OCI-LY3 (cell line): ENCODE data around the gene CEP78.

Experiments
- H2AFZ ChIP-seq: fragments of 200-600, 300-600 bp; shearing (Covaris generic); 2 replicates; pipeline ENCODE4 v1.6.0; 2014; ENCODE audit warnings: antibody characterized with exemption, low read depth, low read length
- H3K27ac ChIP-seq: fragments of 200-600, 300-600 bp; sonication (generic); 2 replicates; pipeline ENCODE4 v1.5.1; 2014; ENCODE audit warnings: mild to moderate bottlenecking, low read length, moderate library complexity, mixed read lengths
- H3K27me3 ChIP-seq: fragments of 200-600, 300-600 bp; sonication (generic); 2 replicates; pipeline ENCODE4 v1.6.1; 2014; ENCODE audit warnings: low read depth, low read length, mixed read lengths
- H3K36me3 ChIP-seq: fragments of 200-600, 300-600 bp; sonication (generic); replicated peaks from 2 replicates; pipeline ENCODE3; 2014; ENCODE audit warnings: low read depth, low read length, mixed read lengths
- H3K4me1 ChIP-seq: fragments of 300-600, 200-600 bp; sonication (generic); 2 replicates; pipeline ENCODE4 v1.6.1; 2014; ENCODE audit warnings: low read length, mixed read lengths
- H3K4me2 ChIP-seq: fragments of 200-600, 300-600 bp; sonication (generic); 2 replicates; pipeline ENCODE4 v1.6.1; 2014; ENCODE audit warnings: low read length, mixed read lengths
- H3K4me3 ChIP-seq: fragments of 300-600, 200-600 bp; sonication (generic); 2 replicates; pipeline ENCODE4 v1.5.1; 2014; ENCODE audit warnings: antibody characterized with exemption, mild to moderate bottlenecking, low read length, moderate library complexity
- H3K79me2 ChIP-seq: fragments of 300-600, 200-600 bp; shearing (Covaris generic); 2 replicates; pipeline ENCODE4 v1.6.1; 2014; ENCODE audit warnings: mild to moderate bottlenecking, low read length, mixed read lengths
- H3K9ac ChIP-seq: fragments of 300-600, 200-600 bp; shearing (Covaris generic); 2 replicates; pipeline ENCODE4 v1.6.0; 2014; ENCODE audit warnings: mild to moderate bottlenecking, low read length, moderate library complexity
- H3K9me3 ChIP-seq: fragments of 200-600, 300-600 bp; shearing (Covaris generic); 2 replicates; pipeline ENCODE4 v1.6.1; 2014; ENCODE audit warnings: low read length, mixed read lengths; ENCODE audit not compliant: insufficient read depth
- H4K20me1 ChIP-seq: fragments of 200-600, 300-600 bp; sonication (generic); 2 replicates; pipeline ENCODE4 v1.6.1; 2016; ENCODE audit warnings: low read length, mixed read lengths; ENCODE audit not compliant: insufficient read depth
- EZH2phosphoT487 ChIP-seq: fragments of 200-600 bp; shearing (Covaris generic); IDR thresholded peaks from 2 replicates; pipeline ENCODE4 v1.6.1; 2018; ENCODE audit warnings: antibody characterized with exemption, mixed run types, low read depth
- TF ChIP-seq, protein P1 (sequence below): fragments of 200-600, 300-600 bp; sonication (generic); IDR thresholded peaks from 2 replicates; pipeline ENCODE4 v1.5.1; 2014; ENCODE audit warnings: antibody characterized with exemption, low read length, low read depth

CEP78 gene

DNA sequence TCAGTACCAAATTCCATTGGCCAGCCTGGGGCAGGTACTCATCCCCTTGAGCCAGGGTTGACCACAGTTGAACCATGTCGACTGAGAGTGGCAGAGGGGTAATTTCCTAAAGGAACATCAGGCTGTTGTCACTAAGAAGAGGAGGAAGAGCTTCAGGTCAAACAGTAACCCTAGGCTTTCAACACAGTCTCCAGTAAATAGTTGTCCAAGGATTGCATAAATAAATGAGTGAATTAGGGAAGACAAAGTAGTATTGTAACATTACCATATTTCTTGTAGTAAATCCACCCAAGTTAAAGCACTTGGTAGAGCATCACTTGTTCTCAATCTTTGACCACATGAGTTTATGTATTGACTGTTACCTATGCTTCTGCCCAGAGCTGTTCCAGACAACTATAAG, 68.5 kb downstream of the CEP78 start:
- no peaks in the 10 kb centered on the region for H3K4me1 ChIP-seq

DNA sequence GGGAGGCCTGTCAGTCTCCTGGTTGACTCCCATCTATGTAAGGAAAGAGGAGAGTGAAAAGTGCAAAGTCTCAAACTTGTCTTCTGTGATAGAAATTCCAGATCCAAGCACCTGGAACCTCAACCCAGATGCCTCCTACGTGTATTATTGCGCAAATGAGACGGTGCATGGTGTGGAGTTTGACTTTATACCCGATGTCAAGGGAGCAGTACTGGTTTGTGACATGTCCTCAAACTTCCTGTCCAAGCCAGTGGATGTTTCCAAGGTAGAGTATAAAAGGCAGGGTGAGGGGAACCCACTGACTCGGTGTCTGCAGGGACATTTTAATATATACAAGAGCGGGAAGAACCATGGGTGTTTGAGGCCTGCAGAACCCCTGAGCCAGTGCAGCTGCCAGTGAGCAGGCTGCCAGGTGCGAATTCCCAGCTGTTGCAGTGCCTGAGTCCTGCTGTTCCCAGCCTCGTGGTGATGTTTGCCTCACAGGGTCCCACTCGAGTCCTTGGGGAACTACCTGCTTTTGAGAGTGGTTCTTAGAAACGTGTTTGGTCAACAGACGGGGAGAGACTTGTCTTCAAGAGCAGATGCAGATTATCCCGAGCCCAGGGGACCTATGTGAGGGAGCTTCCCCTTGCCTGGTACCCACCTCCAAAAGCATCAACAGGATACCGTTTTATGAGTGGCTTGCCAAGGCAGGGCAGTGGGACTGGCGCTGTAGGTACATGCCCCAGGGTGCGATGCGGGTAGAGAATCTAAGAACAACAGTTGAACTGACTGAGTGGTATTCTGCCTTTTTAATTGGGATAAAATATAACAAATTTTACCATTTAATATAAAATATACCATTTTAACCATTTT, 70.6 kb downstream of the CEP78 start:
- Histone ChIP-seq H3K27ac (no peak overlapping the region), H3K36me3 (peaks cover 59% of the 10 kb centered on the region), H3K4me3 (no peak overlapping the region), H2AFZ (no peak overlapping the region), H3K4me1 (no peaks in the 10 kb centered on the region), H3K79me2 (no peaks in the 10 kb centered on the region), H4K20me1 (no peaks in the 10 kb centered on the region), H3K27me3 (no peaks in the 10 kb centered on the region), H3K4me2 (no peak overlapping the region), H3K9me3 (no peaks in the 10 kb centered on the region), H3K9ac (no peak overlapping the region)
- TF ChIP-seq, protein P1, sequence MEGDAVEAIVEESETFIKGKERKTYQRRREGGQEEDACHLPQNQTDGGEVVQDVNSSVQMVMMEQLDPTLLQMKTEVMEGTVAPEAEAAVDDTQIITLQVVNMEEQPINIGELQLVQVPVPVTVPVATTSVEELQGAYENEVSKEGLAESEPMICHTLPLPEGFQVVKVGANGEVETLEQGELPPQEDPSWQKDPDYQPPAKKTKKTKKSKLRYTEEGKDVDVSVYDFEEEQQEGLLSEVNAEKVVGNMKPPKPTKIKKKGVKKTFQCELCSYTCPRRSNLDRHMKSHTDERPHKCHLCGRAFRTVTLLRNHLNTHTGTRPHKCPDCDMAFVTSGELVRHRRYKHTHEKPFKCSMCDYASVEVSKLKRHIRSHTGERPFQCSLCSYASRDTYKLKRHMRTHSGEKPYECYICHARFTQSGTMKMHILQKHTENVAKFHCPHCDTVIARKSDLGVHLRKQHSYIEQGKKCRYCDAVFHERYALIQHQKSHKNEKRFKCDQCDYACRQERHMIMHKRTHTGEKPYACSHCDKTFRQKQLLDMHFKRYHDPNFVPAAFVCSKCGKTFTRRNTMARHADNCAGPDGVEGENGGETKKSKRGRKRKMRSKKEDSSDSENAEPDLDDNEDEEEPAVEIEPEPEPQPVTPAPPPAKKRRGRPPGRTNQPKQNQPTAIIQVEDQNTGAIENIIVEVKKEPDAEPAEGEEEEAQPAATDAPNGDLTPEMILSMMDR: no peak
- no peak for TF ChIP-seq EZH2phosphoT487

More for the DNA sequence above, 68.5 kb downstream of the CEP78 start:
- no peak overlapping the region for H3K27ac ChIP-seq
- H3K9ac ChIP-seq: no peak overlapping the region
- H3K36me3 ChIP-seq: peaks cover 62% of the 10 kb centered on the region
- H3K79me2 ChIP-seq: peaks cover 12% of the 10 kb centered on the region
- no peak overlapping the region for H2AFZ ChIP-seq
- TF ChIP-seq, protein P1: no peak
- no peaks in the 10 kb centered on the region for H3K9me3 ChIP-seq
- H3K27me3 ChIP-seq: no peaks in the 10 kb centered on the region
- H3K4me3 ChIP-seq: no peak overlapping the region
- no peaks in the 10 kb centered on the region for H4K20me1 ChIP-seq
- H3K4me2 ChIP-seq: no peak overlapping the region

DNA sequence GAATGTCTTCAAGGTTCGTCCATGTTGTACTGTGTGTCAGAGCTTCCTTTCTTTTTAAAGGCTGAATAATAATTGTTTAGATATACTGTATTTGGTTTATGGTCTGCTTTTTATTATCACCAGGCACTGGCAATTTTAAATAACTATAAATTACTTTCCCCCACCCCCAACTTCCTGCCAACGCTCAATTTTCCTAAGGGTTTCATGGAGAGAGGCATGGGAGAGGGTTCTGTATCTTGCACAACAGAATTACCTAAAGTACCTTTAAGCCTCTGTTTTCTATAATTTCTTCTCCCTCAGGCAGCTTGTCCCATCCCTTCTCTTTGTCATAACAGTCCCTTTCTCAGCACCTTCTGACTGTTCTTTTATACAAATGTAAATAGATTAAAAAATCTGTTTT, 71.5 kb downstream of the CEP78 start:
- no peak overlapping the region for H3K9ac ChIP-seq
- no peaks in the 10 kb centered on the region for H3K9me3 ChIP-seq
- no peak overlapping the region for H2AFZ ChIP-seq
- no peak overlapping the region for H3K4me2 ChIP-seq
- H3K27ac ChIP-seq: no peak overlapping the region
- H3K4me1 ChIP-seq: no peaks in the 10 kb centered on the region
- H3K27me3 ChIP-seq: no peaks in the 10 kb centered on the region
- H3K36me3 ChIP-seq: peaks cover 61% of the 10 kb centered on the region
- TF ChIP-seq, protein P1: no peak
- TF ChIP-seq EZH2phosphoT487: no peak
- H4K20me1 ChIP-seq: no peaks in the 10 kb centered on the region
- no peak overlapping the region for H3K4me3 ChIP-seq
- H3K79me2 ChIP-seq: no peaks in the 10 kb centered on the region

DNA sequence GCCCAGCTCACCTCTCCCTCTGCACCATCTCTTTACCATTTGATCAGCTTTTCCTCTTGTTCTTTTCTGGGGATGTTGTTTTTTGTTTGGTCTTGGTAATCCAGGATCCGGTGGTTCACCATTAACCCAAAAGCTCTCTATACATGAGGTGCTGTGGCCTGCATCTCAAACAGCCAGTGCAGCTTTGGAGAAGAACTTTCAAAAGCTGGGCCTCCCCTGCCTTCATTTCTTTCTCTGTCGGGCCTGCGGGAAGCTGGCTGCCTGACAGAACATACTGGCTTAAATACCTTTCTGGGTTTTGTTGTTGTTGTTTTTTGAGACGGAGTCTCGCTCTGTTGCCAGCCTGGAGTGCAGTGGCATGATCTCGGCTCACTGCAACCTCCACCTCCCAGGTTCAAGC, 73.2 kb downstream of the CEP78 start:
- Histone ChIP-seq H3K4me3 (no peak overlapping the region), H3K4me2 (no peak overlapping the region), H2AFZ (no peak overlapping the region), H4K20me1 (no peaks in the 10 kb centered on the region), H3K79me2 (no peaks in the 10 kb centered on the region), H3K27me3 (no peaks in the 10 kb centered on the region), H3K9me3 (no peaks in the 10 kb centered on the region), H3K36me3 (peaks cover 48% of the 10 kb centered on the region), H3K9ac (no peak overlapping the region), H3K4me1 (no peaks in the 10 kb centered on the region), H3K27ac (no peak overlapping the region)
- TF ChIP-seq, protein P1: no peak
